Stimulated activated naive CD8-positive, alpha-beta T cell treated with anti-CD3 and anti-CD28 coated beads, Interleukin-15, Interleukin-2, amounts not matched to agents 100 ng/mL and 50 ng/mL, for 24 hours (primary cell): ENCODE measurements around the gene KLF2.
"Not testable (repeated sequence)": the region's sequence is repeated elsewhere in the genome, so short reads cannot be mapped to it uniquely, and the experiment has no call there.

Experiments
- H3K27ac Mint-ChIP-seq: one replicate; pipeline ENCODE4 v1.8.0; 2021; ENCODE audit warnings: mild to moderate bottlenecking, mixed read lengths
- H3K27me3 Mint-ChIP-seq: one replicate; pipeline ENCODE4 v1.8.0; 2021; ENCODE audit warnings: mixed read lengths
- H3K36me3 Mint-ChIP-seq: one replicate; pipeline ENCODE4 v1.8.0; 2021; ENCODE audit warnings: low read depth, mixed read lengths
- H3K4me1 Mint-ChIP-seq: one replicate; pipeline ENCODE4 v1.8.0; 2021; ENCODE audit warnings: low read depth, mixed read lengths
- H3K4me3 Mint-ChIP-seq: one replicate; pipeline ENCODE4 v1.8.0; 2021; ENCODE audit warnings: mild to moderate bottlenecking, mixed read lengths
- H3K9me3 Mint-ChIP-seq: one replicate; pipeline ENCODE4 v1.8.0; 2021; ENCODE audit warnings: mixed read lengths

KLF2 gene

DNA sequence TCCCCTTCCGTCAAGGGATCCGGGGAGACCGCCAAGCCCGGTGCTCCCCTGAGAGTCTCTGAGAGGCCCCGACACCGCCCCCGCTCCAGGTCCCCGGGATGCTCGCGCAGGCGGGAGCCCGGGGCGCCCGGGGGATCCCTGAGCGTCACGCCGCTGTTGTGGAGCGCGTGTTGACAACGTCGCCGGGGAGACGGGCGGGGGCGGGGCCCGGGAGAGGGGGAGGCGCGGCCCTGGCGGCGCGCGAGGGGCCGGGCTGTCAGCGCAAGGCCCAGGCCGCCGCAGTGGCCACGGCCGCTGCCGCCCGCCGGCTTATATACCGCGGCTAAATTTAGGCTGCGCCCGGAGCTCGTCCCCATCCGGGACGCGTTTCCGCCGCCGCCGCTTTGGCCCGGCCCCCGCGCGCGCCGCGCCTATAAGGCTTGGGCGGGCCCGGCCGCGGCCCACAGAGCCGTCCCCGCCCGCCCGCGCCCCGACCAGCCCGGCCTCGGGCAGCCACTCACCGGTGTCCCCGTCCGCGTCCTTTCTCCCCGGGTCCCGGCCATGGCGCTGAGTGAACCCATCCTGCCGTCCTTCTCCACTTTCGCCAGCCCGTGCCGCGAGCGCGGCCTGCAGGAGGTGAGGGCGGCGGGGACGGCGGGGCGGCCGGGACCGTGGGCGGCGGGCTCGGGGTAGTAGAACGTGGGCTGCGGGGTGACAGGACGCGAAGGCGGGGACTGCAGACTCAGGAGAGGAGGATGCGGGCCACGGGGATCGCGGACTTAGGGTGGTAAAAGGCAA, at the start of gene KLF2:
Gene KLF2, plus strand, starts transcription at position 443 of the 777 bp plus-strand sequence. Its CDS starts 98 bp downstream, at position 541.
- H3K36me3 Mint-ChIP-seq, result peaks cover 9% of the 10 kb centered on the region
- H3K4me1 Mint-ChIP-seq, result peaks cover 67% of the 10 kb centered on the region
- no peak within 1 kb of the TSS for H3K27ac Mint-ChIP-seq
- H3K4me3 Mint-ChIP-seq, result peak within 1 kb of the TSS; percentile 35
- no peaks in the 10 kb centered on the region for H3K9me3 Mint-ChIP-seq
- peaks cover 41% of the 10 kb centered on the region for H3K27me3 Mint-ChIP-seq

DNA sequence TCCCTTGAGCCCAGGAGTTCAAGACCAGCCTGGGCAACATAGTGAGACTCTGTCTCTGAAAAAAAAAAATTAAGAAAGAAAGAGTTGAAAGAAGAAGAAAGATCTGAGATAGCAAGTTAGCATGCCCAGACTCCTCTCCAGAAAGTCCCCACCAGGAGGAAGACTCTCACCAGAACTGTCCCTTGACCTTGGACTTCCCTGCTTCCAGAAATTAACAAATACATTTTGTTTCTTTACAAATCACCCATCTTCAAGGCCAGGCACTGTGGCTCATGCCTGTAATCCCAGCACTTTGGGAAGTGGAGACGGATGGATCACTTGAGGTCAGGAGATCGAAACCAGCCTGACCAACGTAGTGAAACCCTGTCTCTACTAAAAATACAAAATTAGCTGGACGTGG, 44.3 kb upstream of the KLF2 start:
- H3K27me3 Mint-ChIP-seq, result peaks cover 19% of the 10 kb centered on the region
- H3K36me3 Mint-ChIP-seq, result no peaks in the 10 kb centered on the region
- H3K9me3 Mint-ChIP-seq, result no peaks in the 10 kb centered on the region
- no peak overlapping the region for H3K27ac Mint-ChIP-seq
- peaks cover 27% of the 10 kb centered on the region for H3K4me1 Mint-ChIP-seq
- no peak overlapping the region for H3K4me3 Mint-ChIP-seq

DNA sequence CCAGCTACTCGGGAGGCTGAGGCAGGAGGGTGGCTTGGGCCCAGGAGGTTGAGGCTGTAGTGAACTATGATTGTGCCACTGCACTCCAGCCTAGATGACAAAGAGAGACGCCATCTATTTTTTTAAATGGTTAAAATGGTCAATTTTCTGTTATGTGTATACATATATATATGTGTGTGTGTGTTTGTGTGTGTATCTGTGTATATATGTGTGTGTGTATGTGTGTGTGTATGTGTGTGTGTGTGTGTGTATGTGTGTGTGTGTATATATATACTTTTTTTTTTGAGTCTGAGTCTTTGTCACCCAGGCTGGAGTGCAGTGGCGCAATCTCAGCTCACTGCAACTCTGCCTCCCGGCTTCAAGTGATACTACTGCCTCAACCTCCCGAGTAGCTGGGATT, 42.9 kb upstream of the KLF2 start:
- Mint-ChIP-seq H3K4me1 (peaks cover 37% of the 10 kb centered on the region), H3K27me3 (peaks cover 25% of the 10 kb centered on the region), H3K36me3 (no peaks in the 10 kb centered on the region), H3K4me3 (no peak overlapping the region), H3K9me3 (no peaks in the 10 kb centered on the region), H3K27ac (no peak overlapping the region)

DNA sequence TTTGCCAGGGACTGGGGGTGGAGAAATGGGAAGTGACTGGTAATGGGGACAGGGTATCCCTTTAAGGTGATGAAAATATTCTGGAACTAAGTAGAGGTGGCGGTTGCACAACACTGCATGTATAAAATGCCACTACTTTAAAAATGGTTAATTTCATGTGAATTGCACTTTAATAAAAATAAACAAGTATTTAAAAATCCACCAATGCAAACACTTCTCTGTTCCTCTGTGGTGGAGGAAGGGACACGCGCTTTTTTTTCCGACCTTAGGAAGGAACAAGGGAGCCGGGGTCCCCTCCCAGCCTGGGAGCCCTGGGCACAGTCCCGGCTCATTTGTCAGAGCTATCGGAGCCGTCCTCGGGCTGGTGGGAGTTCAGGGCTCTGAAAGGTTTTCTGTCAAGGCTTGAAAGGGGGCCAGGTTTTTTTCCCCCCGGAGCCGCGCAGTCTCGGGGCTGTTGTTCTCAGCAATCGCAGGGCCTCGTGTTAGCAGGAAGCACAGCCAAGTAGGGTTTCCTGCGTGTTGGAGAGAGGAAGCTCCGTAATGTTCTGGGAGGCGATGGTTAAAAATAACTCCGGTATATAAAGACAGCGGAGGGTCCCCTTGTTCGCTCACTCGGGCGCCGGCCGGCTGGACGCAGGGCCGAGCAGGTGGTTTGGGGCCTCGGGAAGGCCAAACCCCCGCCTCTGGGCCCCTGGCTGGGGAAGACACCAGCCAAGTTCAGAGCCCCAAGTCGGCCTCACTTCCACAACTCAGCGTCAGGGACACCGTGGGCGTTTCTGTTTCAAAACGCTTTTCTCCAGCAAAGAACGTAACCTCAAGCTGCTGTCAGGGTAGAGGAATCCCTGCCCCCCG, 41.2 kb upstream of the KLF2 start:
- peaks cover 42% of the 10 kb centered on the region for H3K4me1 Mint-ChIP-seq
- H3K36me3 Mint-ChIP-seq, result no peaks in the 10 kb centered on the region
- H3K9me3 Mint-ChIP-seq, result no peaks in the 10 kb centered on the region
- H3K4me3 Mint-ChIP-seq, result peak overlapping the region; percentile 25
- no peak overlapping the region for H3K27ac Mint-ChIP-seq
- peaks cover 30% of the 10 kb centered on the region for H3K27me3 Mint-ChIP-seq

DNA sequence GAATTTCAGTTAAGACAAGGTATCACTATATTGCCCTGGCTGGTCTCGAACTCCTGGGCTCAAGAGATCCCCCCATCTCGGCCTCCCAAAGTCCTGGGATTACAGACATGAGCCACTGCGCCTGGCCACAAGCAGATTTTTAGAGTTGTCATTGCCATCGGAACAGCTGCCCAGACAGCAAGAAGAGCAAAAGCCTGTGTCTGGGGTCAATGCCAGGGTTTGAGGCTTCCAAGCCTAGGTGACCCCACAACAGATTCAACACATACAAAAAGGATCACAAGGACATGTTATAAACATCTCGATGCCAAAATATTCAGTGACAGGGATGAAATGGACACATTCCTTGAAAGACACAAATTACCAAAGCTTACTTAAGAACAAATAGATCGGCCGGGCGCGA, 40.1 kb upstream of the KLF2 start:
- peaks cover 30% of the 10 kb centered on the region for H3K27me3 Mint-ChIP-seq
- H3K4me3 Mint-ChIP-seq, result no peak overlapping the region
- H3K27ac Mint-ChIP-seq, result no peak overlapping the region
- no peaks in the 10 kb centered on the region for H3K9me3 Mint-ChIP-seq
- H3K4me1 Mint-ChIP-seq, result peaks cover 43% of the 10 kb centered on the region
- no peaks in the 10 kb centered on the region for H3K36me3 Mint-ChIP-seq

DNA sequence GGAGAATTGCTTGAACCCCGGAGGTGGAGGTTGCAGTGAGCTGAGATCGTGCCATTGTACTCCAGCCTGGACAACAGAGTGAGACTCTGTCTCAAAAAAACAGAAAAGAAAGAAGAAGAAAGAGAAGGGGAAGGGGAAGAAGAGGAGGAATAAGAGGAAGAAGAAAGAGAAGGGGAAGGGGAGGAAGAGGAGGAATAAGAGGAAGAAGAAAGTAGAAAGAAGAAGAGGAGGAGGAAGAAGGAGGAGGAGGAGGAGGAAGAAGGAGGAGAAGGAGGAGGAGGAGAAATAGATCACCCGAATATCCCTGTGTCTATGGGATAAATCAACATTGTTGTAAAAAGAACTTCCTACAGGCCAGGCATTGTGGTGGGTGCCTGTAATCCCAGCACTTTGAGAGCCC, 39.5 kb upstream of the KLF2 start:
- not testable (repeated sequence) for H3K27ac Mint-ChIP-seq, H3K4me3 Mint-ChIP-seq, H3K36me3 Mint-ChIP-seq, H3K9me3 Mint-ChIP-seq
- peaks cover 29% of the 10 kb centered on the region for H3K27me3 Mint-ChIP-seq
- peaks cover 44% of the 10 kb centered on the region for H3K4me1 Mint-ChIP-seq

DNA sequence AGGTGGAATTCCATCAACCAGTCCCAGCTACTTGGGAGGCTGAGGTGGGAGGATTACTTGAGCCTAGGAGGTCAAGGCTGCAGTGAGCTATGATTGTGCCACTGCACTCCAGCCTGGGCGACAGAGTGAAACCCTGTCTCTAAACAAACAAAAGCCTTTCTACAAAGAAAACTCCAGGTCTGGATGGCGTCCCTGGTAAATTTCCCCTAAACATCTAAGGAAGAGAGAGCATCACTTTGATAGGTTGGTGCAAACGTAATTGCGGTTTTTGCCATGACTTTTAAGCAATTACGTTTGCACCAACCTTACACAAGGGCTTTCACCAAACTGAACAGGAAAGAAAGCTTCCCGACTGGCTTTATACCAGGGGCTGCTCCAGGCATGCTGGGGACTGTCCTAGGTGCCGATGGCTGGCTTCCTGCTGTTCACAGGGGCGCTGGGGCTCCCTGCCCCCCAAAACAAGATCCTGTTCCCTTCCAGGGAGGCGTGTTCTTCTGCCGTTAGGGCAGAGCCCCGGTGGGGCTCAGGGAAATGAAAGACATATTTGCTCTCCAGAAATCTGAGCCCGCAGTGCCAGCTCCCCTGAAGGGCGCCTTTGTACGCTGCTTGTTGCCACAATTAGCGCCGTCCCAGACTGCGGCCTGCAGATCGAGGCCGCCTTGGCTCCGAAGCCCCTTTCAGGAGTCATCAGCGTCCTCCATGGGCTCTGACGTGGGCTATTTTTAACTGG, 38.7 kb upstream of the KLF2 start:
- H3K4me3 Mint-ChIP-seq, result peak overlapping the region; percentile 20
- H3K36me3 Mint-ChIP-seq, result no peaks in the 10 kb centered on the region
- no peaks in the 10 kb centered on the region for H3K9me3 Mint-ChIP-seq
- peaks cover 24% of the 10 kb centered on the region for H3K27me3 Mint-ChIP-seq
- H3K27ac Mint-ChIP-seq, result no peak overlapping the region
- H3K4me1 Mint-ChIP-seq, result peaks cover 41% of the 10 kb centered on the region

DNA sequence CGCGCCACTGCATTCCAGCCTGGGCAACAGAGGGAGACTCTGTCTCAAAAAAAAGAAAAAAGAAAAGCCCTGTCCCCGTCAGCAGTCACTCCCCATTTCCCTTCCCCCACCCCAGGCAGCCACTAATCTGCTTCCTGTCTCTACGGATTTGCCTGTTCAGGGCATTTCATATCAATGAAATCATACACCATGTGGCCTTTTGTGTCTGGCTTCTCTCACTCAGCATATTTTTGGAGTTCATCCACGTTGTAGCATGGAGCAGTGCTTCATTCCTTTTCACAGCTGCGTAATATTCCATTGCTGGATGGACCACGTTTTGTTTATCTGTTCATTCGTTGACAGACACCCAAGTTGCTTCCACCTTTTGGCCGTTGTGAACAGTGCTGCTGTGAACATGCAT, 36.1 kb upstream of the KLF2 start:
- H3K4me3 Mint-ChIP-seq, result no peak overlapping the region
- H3K4me1 Mint-ChIP-seq, result peaks cover 29% of the 10 kb centered on the region
- no peaks in the 10 kb centered on the region for H3K36me3 Mint-ChIP-seq
- H3K9me3 Mint-ChIP-seq, result no peaks in the 10 kb centered on the region
- H3K27me3 Mint-ChIP-seq, result peaks cover 21% of the 10 kb centered on the region
- H3K27ac Mint-ChIP-seq, result no peak overlapping the region

DNA sequence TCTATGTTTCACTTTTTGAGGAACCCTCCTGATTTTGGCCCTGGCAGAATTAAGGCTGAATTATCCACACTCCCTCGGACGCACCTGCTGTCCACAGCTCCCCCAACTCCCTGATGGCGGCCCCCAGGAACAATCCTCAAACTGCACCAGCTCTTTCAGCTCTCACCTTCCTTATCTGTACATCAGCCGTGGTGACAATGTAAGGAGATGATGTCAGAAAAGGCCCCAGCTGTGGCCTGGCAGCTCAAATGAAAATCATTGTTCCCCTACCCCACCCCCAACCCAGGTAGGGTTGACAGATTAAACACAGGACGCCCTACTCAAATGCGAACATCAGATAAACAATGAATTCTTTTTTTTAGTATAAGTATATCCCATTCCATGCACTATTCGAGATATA, 35.0 kb upstream of the KLF2 start:
- no peaks in the 10 kb centered on the region for H3K36me3 Mint-ChIP-seq
- H3K9me3 Mint-ChIP-seq, result no peaks in the 10 kb centered on the region
- peaks cover 17% of the 10 kb centered on the region for H3K27me3 Mint-ChIP-seq
- no peak overlapping the region for H3K27ac Mint-ChIP-seq
- no peak overlapping the region for H3K4me3 Mint-ChIP-seq
- H3K4me1 Mint-ChIP-seq, result peaks cover 19% of the 10 kb centered on the region

DNA sequence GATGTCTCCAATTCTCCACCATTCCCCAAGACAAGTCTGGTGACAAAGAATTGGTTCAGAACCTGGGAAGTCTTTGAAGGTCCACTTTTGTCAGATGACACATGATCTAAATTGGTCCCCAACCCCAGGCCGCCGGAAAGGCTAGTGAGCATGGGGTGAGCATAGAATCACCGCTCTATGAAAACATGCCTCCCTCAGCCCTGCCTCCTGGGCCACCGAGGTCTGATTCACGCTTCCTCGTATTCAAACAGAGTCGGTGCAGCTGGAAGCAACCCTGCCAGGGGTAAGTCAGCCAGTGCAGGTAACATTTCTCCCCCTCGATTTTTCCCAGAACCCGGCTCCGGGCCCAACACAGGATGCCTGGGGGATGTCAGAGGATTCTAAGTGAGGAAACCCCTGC, 33.9 kb upstream of the KLF2 start:
- H3K9me3 Mint-ChIP-seq, result no peaks in the 10 kb centered on the region
- no peaks in the 10 kb centered on the region for H3K36me3 Mint-ChIP-seq
- no peak overlapping the region for H3K4me3 Mint-ChIP-seq
- H3K27ac Mint-ChIP-seq, result no peak overlapping the region
- peaks cover 16% of the 10 kb centered on the region for H3K4me1 Mint-ChIP-seq
- H3K27me3 Mint-ChIP-seq, result peaks cover 8% of the 10 kb centered on the region

DNA sequence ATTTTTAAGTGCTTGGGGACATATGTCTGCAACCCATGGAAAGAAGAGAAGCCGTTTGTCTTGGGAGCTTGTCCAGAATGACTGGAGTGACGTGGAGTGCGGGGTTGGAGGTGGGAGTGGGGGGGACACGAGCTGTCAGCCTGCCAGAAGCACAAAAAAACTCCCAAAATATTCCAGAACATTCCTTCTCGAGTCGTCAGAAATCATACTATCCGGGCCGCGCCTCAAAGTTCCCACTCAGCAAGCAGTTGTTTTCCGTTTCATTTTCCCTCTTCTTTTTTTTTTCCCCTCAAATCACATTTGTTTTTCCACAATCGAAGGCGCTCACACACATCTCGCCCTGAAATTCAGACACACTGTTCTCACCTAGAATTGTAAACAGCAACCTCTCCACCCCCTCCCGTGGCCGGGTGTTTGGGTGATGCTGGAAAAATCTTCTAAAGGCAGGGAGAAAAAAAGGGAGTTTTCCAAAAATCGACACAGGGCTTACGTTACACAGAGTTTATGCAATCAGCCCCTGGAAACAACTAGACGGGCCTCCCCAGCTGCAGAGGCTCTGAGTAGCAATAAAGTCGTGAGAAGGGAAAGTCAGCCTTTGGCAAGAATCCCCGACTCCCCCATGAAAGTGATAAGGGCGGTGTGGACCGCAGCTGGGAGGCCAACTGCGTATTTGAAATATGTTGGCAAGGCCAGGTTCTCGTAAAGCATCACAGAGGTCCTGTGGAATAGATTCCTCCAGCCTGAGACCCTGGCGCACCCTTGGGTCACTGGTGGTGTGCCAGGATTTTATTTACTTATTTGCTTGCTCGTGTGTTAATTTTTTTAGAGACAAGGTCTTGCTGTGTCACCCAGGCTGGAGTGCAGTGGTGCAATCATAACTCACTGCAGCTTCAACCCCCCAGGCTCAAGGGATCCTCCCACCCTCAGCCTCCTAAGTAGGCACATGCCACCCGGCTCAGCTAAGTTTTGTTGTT, 31.2 kb upstream of the KLF2 start:
- Mint-ChIP-seq H3K9me3 (no peaks in the 10 kb centered on the region), H3K27me3 (no peaks in the 10 kb centered on the region), H3K27ac (no peak overlapping the region), H3K4me1 (peaks cover 3% of the 10 kb centered on the region), H3K36me3 (no peaks in the 10 kb centered on the region), H3K4me3 (no peak overlapping the region)

DNA sequence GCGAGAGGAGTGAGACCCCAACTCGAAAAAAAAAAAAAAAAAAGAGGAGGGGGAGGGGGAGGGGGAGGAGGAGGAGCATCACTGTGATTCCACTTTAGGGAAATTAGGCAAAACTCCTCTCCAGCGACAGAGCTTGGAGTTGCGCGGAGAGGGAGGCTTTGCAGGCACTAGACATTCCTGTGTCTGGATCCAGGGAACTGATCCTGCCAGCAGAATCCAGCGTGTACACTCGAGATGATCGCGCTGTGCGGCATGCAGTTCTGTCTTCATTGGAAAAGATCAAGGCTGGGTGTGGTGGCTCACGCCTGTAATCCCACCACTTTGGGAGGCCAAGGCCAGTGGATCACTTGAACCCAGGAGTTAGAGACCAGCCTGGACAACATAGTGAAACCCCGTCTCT, 29.6 kb upstream of the KLF2 start:
- H3K36me3 Mint-ChIP-seq, result no peaks in the 10 kb centered on the region

DNA sequence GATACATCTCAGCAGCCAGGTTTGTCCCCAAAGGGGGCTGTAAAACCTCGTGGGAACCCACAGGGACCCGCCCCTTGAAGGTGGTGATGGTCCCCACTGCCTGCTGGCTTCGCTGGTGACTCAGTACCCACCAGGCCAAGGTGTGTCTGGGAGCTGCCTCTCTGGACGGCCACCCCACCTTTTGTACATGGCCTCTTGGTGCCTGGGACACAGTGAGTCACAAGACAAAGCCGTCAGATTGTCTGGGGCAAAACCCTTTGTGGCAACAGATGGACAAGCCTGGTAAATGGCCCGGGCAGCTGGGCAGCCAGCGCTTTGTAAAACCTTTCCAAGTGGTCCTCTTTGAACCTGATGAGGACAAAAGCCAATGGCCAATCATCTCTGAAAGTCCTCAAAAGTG, 27.9 kb upstream of the KLF2 start:
- no peak overlapping the region for H3K4me3 Mint-ChIP-seq
- H3K36me3 Mint-ChIP-seq, result no peaks in the 10 kb centered on the region
- H3K9me3 Mint-ChIP-seq, result no peaks in the 10 kb centered on the region
- no peak overlapping the region for H3K27ac Mint-ChIP-seq
- H3K4me1 Mint-ChIP-seq, result no peaks in the 10 kb centered on the region
- no peaks in the 10 kb centered on the region for H3K27me3 Mint-ChIP-seq

More for the DNA sequence above, 29.6 kb upstream of the KLF2 start:
- H3K27me3 Mint-ChIP-seq, result no peaks in the 10 kb centered on the region
- H3K9me3 Mint-ChIP-seq, result no peaks in the 10 kb centered on the region
- H3K27ac Mint-ChIP-seq, result no peak overlapping the region
- no peak overlapping the region for H3K4me3 Mint-ChIP-seq
- no peaks in the 10 kb centered on the region for H3K4me1 Mint-ChIP-seq

DNA sequence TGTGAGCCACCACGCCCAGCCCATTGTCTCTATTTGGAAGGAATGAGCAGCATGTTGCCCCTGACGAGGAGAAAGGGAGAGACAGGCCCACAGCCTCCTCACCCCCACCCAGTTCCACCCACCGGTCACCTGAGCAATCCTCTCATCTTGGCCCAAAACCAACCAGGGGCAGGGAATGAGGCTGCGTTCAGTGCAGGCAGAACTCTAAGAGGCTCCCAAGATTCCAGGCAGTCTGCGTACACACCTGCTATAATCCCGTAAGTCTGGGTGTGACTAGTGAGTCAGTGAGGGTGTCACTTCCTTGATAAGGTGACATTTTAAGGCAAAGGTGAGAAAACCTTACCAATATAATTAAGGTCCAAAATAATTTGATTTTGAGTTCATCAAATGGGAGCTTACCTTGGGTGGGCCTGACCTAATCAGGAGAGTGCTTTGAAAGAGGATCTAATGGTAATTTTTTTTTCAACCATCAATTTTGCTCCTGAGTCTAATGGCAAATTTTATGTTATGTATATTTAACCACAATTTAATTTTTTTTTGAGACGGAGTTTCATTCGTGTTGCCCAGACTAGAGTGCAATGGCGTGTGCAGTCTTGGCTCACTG, 26.9 kb upstream of the KLF2 start:
- Mint-ChIP-seq H3K9me3 (no peaks in the 10 kb centered on the region), H3K4me3 (no peak overlapping the region), H3K36me3 (no peaks in the 10 kb centered on the region), H3K4me1 (no peaks in the 10 kb centered on the region), H3K27ac (no peak overlapping the region), H3K27me3 (no peaks in the 10 kb centered on the region)
